HG03521 (cell line): ENCODE results near the gene WNT9B.
"Not testable (repeated sequence)": the region's sequence is repeated elsewhere in the genome, so short reads cannot be mapped to it uniquely, and the experiment has no call there.

Source experiments
- ATAC-seq: cut with Tn5 transposase; IDR thresholded peaks from one replicate; pipeline ENCODE4 v1.9.1; 2021; ENCODE audit warnings: mild to moderate bottlenecking, moderate library complexity; ENCODE audit not compliant: unreplicated experiment

Gene WNT9B

DNA sequence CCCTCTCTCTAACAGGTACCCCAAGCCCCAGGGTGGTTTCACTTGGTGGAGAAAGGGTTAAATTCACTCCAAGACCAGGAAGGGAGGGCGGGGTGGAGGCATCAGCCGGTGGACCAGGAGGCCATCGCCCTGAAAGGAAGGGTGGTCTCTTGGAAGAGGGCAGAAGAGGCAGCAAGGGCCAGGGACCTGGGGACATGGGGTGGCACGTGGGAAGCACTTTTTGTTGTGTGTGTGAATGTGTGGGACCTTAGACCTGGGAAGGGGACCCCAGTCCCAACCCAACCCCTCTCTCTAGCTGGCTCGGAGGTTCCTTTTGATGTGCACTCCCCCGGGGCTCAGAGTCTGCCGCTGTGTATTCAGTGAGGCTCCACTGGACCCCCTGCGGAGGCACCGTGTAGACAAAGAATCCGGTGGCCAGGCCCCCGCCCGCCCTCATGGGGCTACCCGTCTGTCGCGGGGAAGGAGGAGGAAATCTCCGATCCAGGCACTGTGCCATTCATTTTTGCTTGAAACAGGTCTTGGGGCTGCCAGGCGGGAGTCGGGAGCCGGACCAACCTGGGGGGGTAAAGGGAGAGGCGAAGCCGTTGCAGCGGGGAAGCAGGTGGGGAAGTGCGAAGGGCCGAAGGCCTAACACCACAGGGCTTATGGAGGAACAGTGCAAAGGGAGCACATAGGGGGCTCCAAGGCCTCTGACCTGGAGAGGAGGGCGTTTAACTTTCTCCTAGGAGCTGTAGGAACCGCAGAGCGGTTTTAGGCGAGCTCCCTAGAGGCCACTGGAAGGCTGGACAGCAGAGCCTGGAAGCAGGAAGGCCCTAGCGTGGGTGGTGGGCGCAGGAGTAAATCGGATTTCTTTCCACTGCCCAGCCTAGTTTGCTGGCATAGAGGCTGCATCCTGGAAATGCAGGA is 29.6 kb upstream of the WNT9B start:
- ATAC-seq = no peak

DNA sequence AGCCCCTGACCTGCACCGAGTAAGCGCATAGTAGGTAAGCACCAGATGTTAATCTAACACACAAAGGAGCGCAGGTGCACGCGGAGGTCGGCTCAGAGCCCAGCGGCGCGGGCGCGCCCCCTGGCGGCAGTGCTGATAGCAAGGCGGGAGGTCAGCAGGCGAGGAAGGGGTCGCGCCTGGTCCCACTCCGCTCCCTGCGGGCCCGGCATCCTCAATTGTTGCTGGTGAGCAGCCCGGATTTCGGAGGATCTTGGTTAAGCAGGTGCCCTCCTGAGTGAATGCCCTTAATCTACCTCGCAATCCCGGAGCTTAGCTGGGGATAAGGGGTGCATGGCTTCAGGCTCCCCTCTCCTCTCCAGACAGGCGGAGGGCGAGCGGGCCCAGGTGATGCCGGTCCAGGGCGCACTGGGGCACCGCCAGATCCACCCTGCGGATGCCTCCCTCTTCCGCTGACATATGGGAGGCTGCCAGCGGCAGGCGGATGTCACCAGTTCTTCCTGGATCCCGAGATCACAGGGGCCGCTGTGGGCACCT is 28.9 kb upstream of the WNT9B start:
- ATAC-seq = no peak

DNA sequence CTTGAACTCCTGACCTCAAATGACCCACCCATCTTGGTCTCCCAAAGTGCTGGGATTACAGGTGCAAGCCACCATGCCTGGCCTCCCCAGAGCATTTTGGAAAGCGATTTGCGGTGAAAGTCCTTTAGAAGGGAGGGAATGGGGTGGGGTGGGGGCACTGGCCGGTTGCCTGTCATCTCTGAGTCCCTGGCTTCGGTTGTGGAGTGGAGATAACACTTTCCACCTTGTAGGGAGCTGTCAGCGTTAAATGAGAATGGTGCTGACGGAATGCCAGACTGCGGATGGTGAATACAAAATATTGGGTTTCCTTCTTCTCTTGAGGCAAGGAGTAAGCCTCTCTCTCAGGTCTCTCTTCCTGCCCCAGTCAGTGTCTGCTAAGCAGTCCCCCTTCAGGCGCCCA is 27.7 kb upstream of the WNT9B start:
- ATAC-seq = no peak

DNA sequence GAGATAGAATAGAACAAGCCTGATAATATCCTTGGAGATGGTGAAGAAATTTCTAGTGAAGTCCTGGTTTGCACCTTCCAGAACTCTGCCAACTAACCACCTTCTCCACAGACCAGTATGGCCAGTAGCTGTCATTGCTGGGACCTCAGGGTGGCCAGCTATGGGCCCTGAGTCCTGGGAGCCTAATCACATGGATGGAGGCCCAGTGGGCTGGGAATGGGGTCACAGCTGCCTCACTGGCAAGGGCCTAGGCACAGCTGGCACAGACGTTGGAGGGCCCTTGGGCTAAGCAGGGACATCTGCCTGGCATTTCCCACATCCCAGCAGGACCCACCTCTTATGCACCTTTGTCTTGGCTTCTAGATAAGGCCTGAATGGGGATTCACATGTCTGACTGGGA is 25.3 kb upstream of the WNT9B start:
- ATAC-seq = no peak

DNA sequence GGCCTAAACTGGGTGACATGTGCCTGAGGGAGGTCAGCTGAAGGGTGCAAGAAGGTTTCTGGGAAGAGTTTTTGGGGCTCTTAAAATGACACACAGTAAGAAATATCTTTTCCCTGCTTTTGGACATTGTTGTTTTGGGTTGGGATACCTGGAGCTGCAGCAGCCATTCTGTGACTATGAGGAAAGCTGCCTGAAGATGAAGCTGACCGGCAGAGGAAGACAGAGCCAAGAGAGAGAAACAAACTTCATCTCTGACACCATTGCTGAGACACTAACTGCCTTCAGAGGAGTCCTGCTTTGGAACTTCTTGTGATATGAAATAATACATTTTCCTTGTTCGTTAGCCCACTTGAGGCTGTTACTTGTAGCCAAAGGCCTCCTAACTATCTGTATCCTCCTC is 24.1 kb upstream of the WNT9B start:
- ATAC-seq = no peak

DNA sequence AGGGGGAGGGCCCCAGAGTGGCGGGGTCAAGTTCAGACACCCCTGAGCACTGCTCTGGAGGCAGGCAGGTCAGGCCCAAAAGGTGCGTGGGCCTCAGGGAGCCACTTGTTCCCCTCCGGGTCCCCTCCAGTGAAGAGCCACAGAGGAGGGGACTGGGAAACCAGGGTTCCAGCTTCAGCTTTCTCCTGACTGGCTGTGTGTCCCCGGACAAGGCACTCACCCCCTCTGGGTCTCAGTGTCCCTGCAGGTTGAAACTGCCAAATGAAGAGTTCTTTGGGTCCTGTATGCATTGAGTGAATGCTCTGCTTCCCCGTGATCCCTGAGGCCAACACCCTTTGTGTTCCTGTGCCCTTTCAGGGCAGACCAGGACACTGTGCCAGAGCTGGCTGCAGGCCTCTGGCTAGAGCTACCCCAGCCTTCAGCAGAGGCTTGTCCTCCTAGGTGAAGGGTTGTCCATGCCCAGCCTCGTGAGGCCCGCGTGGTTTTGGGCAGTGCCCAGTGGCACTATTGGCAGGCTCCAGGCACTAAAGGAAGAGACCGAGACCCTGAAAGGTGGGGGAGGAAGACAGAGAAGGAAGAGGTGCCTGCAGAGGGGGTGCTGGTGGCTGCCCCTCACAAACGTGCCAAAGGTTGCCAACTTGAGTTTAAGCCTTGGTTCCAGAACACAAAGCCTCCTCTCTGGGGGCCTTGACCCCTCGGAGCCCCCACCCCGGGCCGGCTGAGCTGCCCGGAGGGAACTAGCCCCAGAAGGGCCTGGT is 19.6 kb upstream of the WNT9B start:
- no peak for ATAC-seq

DNA sequence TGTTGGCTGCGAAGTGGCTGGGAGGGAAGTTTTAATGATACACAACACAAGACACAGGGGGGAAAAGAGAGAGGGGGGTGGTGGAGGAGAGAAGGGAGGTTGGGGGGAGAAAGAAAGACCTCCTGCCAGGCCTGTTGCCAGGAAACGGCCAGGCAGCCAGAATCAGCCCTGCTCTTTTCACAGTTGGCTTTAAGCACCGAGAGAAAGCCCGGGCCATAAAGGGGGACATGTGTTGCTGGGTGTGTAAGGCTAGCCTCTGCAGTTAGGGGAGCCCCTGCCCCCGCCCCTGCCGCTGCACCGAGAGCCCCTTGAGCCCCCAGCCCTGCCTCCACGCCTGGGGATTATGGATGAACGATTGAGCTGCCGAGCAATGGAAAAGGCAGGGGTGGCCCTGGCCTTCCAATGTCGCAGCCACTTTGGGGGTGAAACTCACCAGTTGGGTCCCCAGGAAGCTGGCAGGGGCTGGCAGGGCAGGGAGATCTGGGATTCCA is 19.0 kb upstream of the WNT9B start:
- ATAC-seq = no peak

DNA sequence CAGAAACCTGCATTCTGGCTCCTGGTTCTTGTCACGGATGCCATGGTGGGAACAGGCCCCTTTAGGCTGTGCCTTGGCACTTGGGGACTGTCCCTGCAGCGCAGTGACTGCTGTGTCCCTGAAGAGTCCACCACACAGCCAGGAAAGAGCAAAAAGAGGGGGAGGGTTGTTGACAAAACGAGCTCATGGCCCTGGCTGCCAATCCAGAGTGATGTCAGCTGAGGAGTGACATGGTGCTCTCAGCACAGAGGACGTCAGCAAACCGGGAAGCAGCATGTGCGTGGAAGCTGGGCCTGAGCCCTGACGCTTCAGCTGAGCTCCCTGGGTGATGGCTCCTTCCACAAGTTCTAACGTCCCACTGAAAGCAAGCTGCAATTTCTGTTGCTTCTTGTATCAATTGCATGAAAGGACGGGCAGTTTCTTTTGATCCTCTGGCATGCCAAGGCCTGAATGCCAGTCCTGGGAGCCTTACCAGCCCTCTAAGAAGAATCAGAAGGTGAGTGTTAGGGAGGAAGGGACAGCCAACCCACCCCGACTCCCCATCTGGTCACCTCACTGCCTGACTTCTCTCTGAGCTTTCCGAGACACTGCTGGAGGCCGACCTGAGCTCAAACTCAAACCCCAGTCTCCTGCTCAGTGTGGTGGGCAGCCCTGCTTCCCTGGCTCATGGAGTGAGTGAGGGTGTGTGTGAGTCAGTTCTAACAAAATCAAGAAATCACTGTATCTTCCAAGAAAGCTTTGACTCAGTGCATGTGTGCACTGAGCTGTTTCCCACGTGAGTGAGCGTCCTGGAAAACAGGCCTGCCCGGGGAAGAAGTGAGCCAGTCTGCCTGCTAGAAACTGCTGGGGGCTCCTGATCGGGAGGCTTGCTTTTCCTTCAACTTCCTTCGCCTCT is 18.2 kb upstream of the WNT9B start:
- ATAC-seq = no peak

DNA sequence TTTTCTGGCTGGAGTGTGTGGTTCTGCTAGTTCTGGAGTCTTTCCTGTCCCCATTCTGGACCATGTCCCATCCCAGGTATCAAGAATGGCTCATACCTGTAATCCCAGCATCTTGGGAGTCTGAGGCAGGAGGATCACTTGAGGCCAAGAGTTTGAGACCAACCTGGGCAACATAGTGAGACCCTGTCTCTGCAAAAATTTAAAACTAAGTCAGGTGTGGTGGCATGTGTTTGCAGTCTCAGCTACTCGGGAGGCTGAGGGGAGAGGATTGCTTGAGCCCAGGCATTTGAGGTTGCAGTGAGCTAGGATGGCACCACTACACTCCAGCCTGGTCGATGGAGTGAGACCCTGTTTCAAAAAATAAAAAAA is 17.6 kb upstream of the WNT9B start:
- ATAC-seq = no peak

DNA sequence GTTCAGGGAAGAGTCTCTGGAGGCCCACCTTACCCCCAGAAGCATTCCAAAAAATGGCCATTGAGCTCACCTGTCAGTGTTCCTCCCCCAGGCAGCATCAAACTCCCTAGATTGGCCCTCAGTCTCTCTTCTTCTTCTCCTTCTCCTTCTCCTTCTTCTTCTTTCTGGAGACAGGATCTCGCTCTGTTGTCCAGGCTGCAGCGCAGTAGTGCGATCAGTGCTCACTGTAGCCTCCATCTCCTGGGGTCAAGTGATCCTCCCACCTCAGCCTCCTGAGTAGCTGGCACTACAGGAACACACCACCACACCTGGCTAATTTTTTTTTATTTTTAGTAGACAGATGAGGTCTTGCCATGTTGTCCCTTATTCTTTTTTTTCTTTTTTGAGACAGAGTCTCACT is 16.5 kb upstream of the WNT9B start:
- ATAC-seq = no peak

DNA sequence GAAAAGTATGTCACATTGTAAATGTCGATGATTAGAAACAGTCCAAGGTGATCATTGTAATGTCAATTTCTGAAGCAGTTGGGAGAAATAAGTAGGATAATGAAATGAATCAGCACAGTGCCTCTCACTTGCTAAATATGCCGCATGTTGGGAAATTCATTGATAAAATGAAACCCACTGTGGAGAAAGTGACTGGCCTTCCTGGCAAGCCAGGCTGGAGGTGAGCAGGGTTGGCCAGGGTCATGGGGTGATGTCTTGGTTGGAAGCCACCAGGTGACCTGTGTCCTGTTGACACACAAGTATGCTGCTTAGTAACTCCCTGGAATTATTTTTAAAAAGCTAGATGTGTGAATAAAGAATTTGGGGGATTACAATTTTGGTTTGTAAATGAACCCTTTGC is 14.9 kb upstream of the WNT9B start:
- no peak for ATAC-seq

DNA sequence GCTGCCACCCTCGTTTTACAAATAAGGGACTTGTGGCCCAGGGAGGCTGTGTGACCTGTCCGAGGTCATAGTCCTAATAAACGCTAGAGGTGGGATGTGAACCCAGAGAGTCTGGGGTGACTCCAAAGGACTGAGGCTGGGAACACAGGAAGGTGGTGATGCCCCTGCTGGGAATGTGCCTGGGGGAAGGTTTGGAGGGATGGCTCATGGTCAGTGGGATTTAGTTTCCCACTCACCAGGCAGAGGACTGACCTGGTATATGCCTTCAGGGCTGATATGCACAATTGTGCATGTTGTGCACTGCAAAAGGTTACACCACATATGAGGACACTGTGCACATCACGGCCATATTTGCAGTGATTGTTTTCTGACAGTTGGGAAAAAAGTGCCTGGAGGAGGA is 13.9 kb upstream of the WNT9B start:
- ATAC-seq = no peak

DNA sequence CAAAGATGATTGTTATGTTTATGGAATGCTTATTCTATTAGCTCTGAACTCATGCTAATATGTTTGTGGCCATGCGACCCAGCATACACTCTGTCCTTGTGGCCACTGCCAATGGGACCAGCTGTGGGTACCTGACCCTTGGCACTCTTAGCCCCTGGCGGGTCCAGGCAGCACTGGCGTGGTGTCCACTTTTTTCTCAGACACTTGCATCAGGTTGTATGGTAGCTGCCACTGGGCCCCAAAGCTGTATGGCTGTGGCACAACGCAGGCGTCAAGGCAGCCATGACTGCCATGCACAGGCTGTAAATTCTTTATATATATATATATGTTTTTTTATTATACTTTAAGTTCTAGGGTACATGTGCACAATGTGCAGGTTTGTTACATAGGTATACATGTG is 12.2 kb upstream of the WNT9B start:
- no peak for ATAC-seq

DNA sequence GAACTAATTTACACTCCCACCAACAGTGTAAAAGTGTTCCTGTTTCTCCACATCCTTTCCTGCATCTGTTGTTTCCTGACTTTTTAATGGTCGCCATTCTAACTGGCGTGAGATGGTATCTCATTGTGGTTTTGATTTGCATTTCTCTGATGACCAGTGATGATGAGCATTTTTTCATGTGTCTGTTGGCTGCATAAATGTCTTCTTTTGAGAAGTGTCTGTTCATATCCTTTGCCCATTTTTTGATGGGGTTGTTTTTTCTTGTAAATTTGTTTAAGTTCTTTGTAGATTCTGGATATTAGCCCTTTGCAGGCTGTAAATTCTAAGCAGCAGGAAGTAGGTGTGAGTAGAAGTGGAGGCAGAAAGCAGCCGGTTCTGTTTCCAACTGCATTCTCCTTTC is 10.8 kb upstream of the WNT9B start:
- ATAC-seq = not testable (repeated sequence)

DNA sequence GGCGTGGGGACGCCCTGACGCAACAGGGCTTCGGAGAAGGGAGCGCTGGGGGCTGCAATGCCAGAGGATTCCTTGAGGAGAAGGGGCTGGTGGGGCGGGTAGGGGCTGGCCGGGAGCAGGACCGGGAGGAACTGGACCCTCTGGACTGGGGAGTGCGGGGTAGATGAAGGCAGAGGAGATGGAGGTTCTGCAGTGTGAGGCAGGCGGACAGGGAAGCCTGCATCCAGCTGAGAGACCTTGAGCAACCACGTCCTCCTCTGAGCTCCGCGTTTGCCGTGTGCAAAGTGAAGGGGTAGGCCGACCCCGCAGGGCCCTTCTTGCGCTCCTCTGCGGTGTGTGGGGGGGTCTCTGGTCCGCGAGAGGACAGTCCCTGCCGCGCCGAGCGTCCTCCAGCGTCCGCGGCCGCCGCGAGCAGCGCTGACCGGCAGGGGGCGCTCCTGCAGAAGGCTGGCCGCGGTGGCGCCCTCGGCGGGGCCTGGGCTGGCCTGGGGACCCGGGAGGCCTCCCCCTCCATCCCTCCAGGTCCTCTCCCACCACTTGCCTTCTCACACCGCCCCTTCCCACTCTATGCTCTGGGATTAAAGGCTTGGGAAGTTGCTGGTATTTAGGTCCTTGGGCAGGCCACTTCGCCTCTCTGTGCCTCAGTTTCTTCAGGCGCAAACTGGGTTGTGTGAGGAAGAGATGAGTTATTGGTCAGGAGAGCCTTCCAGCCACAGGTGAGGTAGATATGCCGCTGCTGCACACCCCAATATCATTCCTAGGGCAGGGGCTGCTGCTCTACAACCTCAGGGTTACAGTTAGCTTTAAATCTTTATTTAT is 9.6 kb upstream of the WNT9B start:
- ATAC-seq = no peak

DNA sequence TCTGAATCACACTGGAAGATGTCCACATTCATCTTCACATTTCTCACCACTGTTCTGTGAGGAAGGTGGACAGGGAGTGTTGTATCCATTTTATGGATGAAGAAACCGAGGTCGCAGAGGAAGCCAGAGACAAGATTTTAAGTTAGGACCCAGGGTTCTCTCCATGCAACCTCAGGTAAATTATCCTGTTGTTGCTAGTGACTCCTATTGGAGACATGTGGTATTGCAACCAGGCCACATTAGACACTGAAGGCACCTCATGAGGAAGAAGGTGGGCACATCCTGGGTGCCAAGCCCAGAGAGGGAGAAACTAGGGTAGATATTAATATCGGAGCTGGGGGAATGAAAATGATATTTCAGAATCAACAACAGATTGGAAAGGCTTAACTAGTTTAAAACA is 8.5 kb upstream of the WNT9B start:
- ATAC-seq = no peak

DNA sequence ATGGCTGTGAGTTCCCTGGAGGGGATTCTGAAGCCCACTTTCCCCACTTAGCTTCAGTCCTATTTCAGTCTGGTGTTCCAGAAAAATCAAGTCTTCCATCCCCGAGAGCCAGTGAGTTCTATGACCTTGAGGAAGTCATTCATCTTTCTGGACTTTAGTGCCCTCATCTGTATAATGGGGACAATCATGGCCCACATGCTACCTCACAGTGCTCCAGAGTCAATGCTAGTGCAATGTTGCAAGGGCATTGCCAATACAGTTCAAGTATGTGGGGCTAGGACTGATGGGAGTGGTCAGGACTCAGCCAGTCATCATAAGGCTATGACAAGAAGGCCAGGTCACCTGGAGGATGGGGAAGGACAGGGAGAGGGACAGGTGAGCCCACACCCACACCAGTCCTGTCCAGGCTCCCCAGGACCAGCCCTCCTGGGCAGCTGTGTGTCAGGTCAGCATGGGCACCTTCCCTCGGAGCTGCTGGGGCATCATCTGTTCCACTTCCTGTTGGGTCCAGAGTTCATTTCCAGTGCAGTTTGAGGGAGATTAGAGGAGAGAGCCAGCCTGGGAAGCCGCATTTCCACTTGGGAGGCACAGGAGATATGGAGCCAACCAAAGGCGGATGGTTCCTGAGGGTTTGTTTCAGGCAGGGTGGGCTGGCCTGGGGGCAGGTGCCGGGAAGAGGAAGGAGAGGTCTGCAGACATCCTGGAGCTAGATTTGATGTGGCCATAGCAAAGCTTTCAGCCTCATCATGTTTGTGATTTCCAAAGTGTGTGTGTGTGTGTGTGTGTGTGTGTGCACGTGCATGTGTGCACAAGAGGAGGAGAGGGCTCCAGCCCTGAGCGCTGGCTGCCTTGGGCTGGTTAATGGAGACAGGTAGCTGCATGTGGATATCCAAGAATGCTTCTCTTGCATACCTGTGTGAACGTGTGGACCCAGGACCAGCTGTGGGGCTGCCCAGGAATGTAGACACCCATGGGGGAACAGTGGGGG is 3.9 kb upstream of the WNT9B start:
- no peak for ATAC-seq

DNA sequence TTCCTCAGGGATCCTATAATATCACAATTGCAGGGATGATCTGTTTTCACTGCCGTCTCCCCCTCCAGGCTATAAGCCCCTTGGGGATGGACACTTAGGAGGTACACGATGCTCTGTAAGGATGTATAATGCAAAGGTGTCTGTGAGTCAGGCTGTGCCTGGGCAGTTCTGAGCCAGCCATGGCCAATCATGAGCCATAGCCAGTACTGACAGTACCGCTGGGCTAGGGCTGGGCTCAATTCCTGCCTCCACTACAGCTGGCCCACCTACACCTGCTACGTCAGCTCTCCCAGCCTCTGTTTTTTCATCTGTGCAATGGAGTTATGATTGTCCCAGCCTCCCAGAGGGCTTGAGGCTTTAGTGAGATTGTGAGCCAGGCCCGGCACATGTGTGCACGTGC is 2.8 kb upstream of the WNT9B start:
- no peak for ATAC-seq

DNA sequence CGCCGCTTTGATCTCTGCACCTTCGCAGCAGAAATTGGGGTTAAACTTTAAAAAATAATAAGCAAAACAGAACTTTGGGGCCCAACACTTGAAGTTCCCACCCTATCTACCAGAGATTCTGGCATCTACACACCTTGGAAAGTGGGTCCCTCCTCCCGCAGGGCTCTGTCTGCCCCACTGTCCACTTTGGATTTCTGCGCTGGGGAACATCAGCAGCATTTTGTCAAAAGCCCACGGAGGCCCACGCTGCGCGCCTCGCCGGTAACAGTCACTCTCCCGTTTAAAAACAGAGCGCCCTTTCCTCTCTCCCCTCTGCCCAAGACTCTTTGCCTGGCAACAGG is 725 bp upstream of the WNT9B start:
- no peak for ATAC-seq
